WERI-Rb-1 (cell line): ENCODE data around the gene HIPK4.

ENCODE experiments used
- DNase-seq: peaks from one replicate; pipeline ENCODE4 v3.0.0-alpha.2; 2020
- H3K27ac ChIP-seq: fragments of 250-450 bp; sonication (Bioruptor Pico); 2 replicates; pipeline ENCODE4 v1.5.1; 2020; ENCODE audit warnings: mild to moderate bottlenecking, moderate library complexity
- H3K27me3 ChIP-seq: fragments of 250-450 bp; sonication (Bioruptor Pico); 2 replicates; pipeline ENCODE4 v1.5.1; 2021; ENCODE audit warnings: mild to moderate bottlenecking, low read depth, moderate library complexity; ENCODE audit not compliant: insufficient read depth, severe bottlenecking
- H3K36me3 ChIP-seq: fragments of 250-450 bp; sonication (Bioruptor Pico); 2 replicates; pipeline ENCODE4 v1.5.1; 2020; ENCODE audit warnings: mild to moderate bottlenecking, moderate library complexity
- H3K4me3 ChIP-seq: 2 replicates; pipeline ENCODE4 v1.5.1; 2011; ENCODE audit warnings: low read depth, mild to moderate bottlenecking, control low read depth, low read length
- H3K9me3 ChIP-seq: fragments of 250-450 bp; sonication (Bioruptor Pico); 2 replicates; pipeline ENCODE4 v1.5.1; 2021; ENCODE audit warnings: mild to moderate bottlenecking, moderate library complexity; ENCODE audit not compliant: severe bottlenecking
- CTCF ChIP-seq: IDR thresholded peaks from 2 replicates; pipeline ENCODE4 v1.5.1; 2011; ENCODE audit warnings: low read depth, mild to moderate bottlenecking, control low read depth, inconsistent platforms, low read length

Gene HIPK4

GRCh38 chr19:40425450-40426287 is 35.7 kb upstream of the HIPK4 start, which contains the start of gene SERTAD1:
SERTAD1 (minus strand) TSS chr19:40425992; CDS start chr19:40423546, 2,446 bp downstream.
- TF ChIP-seq CTCF = peak; percentile 58
- peak within 1 kb of the TSS; percentile 95 for H3K27ac ChIP-seq
- H3K9me3 ChIP-seq = no peaks in the 10 kb centered on the region
- DNase-seq = peak; percentile 100
- H3K4me3 ChIP-seq = peak within 1 kb of the TSS; percentile 88
- H3K36me3 ChIP-seq = 0 out of 2 replicates have a peak, but pooled peaks cover 3% of the 10 kb centered on the region
- no peaks in the 10 kb centered on the region for H3K27me3 ChIP-seq

- no peak for DNase-seq
- no peak for TF ChIP-seq CTCF
- peak overlapping the region; percentile 95 for H3K27ac ChIP-seq
- H3K36me3 ChIP-seq = 0 out of 2 replicates have a peak, but pooled peaks cover 3% of the 10 kb centered on the region
- H3K27me3 ChIP-seq = no peaks in the 10 kb centered on the region
- no peaks in the 10 kb centered on the region for H3K9me3 ChIP-seq
- peak overlapping the region; percentile 88 for H3K4me3 ChIP-seq
Measured at GRCh38 chr19:40424637-40425449, 34.9 kb upstream of the HIPK4 start.

GRCh38 chr19:40423938-40424337 is 34.0 kb upstream of the HIPK4 start:
- H3K36me3 ChIP-seq = 0 out of 2 replicates have a peak, but pooled peaks cover 3% of the 10 kb centered on the region
- no peak for DNase-seq
- no peak overlapping the region for H3K27ac ChIP-seq
- no peak for TF ChIP-seq CTCF
- no peak overlapping the region for H3K4me3 ChIP-seq
- H3K9me3 ChIP-seq = no peaks in the 10 kb centered on the region
- no peaks in the 10 kb centered on the region for H3K27me3 ChIP-seq

GRCh38 chr19:40422748-40423566 is 33.0 kb upstream of the HIPK4 start:
- Histone ChIP-seq H3K27me3 (no peaks in the 10 kb centered on the region), H3K4me3 (no peak overlapping the region), H3K9me3 (no peaks in the 10 kb centered on the region), H3K27ac (no peak overlapping the region), H3K36me3 (0 out of 2 replicates have a peak, but pooled peaks cover 3% of the 10 kb centered on the region)
- TF ChIP-seq CTCF = no peak
- no peak for DNase-seq

DNA sequence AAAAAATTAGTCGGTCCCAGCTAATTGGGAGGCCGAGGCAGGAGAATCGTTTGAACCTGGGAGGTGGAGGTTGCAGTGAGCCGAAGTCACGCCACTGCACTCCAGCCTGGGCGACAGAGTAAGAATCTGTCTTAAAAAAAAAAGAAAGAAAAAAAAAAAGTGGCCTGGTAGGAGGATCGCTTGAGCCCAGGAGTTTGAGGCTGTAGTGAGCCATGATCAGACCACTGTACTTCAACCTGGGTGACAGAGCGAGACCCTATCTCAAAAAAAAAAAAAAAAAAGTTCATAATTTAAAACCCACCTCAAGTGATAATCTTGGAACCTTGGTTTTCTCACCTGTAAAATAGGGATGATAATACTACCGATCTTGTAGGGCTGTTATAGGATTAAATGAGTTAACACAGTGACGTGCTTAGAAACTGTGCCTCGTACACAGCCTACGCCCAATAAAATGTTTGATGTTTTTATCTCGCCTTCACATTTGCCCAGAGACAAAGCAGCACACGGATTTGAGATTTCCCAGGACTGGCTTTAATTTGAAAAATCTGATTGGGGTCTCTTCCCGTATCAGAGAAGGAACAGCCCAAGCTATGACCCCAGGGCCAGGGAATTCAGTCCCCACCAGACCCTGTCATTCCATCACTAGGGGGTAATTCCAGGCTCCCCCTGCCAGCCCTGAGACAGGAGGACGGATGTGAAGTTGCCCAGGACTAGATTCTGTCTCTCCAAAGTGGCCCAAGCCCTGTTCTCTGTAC is 32.2 kb upstream of the HIPK4 start:
- no peaks in the 10 kb centered on the region for H3K27me3 ChIP-seq
- DNase-seq = no peak
- no peaks in the 10 kb centered on the region for H3K9me3 ChIP-seq
- H3K27ac ChIP-seq = peak overlapping the region; percentile 96; the same call in 1 of the 2 replicates
- no peak for TF ChIP-seq CTCF
- H3K4me3 ChIP-seq = no peak overlapping the region
- 0 out of 2 replicates have a peak, but pooled peaks cover 3% of the 10 kb centered on the region for H3K36me3 ChIP-seq
